Endodermal cell (in vitro differentiated cells): ENCODE results near the gene ARMH1. TPM values are rescaled to one million over a fixed set of nuclear protein-coding genes. Genes with fewer than 3 reads are reported as not detected.

Experiments
- DNase-seq: peaks from one replicate; pipeline ENCODE4 v3.0.0-alpha.2; 2017
- H3K27ac ChIP-seq: 2 replicates; pipeline ENCODE4 v1.5.1; 2013; ENCODE audit warnings: mild to moderate bottlenecking, low read depth, low read length, moderate library complexity
- H3K27me3 ChIP-seq: 2 replicates; pipeline ENCODE4 v1.6.1; 2013; ENCODE audit warnings: mild to moderate bottlenecking, low read length, moderate library complexity; ENCODE audit not compliant: insufficient read depth, control insufficient read depth, poor library complexity, severe bottlenecking
- H3K36me3 ChIP-seq: 2 replicates; pipeline ENCODE4 v1.7.0; 2013; ENCODE audit warnings: mild to moderate bottlenecking, low read length, moderate library complexity; ENCODE audit not compliant: control insufficient read depth, insufficient read depth
- H3K4me1 ChIP-seq: one replicate; pipeline ENCODE4 v1.7.0; 2013; ENCODE audit warnings: low read length; ENCODE audit not compliant: control insufficient read depth, insufficient read depth
- H3K4me3 ChIP-seq: 2 replicates; pipeline ENCODE4 v1.5.1; 2013; ENCODE audit warnings: mild to moderate bottlenecking, low read length, moderate library complexity
- H3K9ac ChIP-seq: 2 replicates; pipeline ENCODE4 v1.6.1; 2013; ENCODE audit warnings: mild to moderate bottlenecking, low read length, moderate library complexity; ENCODE audit not compliant: poor library complexity, severe bottlenecking; ENCODE audit errors: extremely low read depth
- H3K9me3 ChIP-seq: 2 replicates; pipeline ENCODE4 v1.6.1; 2013; ENCODE audit warnings: mild to moderate bottlenecking, low read length, moderate library complexity; ENCODE audit not compliant: control insufficient read depth
- H3K27ac Mint-ChIP-seq: 2 replicates; pipeline ENCODE4 v1.8.0; 2020; ENCODE audit warnings: mixed read lengths
- H3K27me3 Mint-ChIP-seq: 2 replicates; pipeline ENCODE4 v1.8.0; 2021; ENCODE audit warnings: mild to moderate bottlenecking, mixed read lengths; ENCODE audit not compliant: insufficient read depth
- H3K36me3 Mint-ChIP-seq: 2 replicates; pipeline ENCODE4 v1.8.0; 2020; ENCODE audit warnings: low read depth, mixed read lengths
- H3K4me1 Mint-ChIP-seq: 2 replicates; pipeline ENCODE4 v1.8.0; 2020; ENCODE audit warnings: mixed read lengths
- H3K4me3 Mint-ChIP-seq: 2 replicates; pipeline ENCODE4 v1.8.0; 2020; ENCODE audit warnings: mild to moderate bottlenecking, moderate library complexity, mixed read lengths
- H3K9me3 Mint-ChIP-seq: 2 replicates; pipeline ENCODE4 v1.8.0; 2020; ENCODE audit warnings: mild to moderate bottlenecking, mixed read lengths
- CTCF ChIP-seq: fragments of 200-600 bp; sonication (generic); conservative IDR thresholded peaks from 2 replicates; pipeline ENCODE4 v1.5.0; 2021; ENCODE audit warnings: antibody characterized with exemption, mild to moderate bottlenecking
- WGBS, 2 experiments: methylation state at CpG; one replicate each; pipeline versions ENCODE4 v1.1.5 to v1.1.7; 2013; ENCODE audit warnings: missing lambda C conversion rate in 2 of 2, mixed read lengths in 1 of 2; ENCODE audit not compliant: insufficient coverage in 1 of 2, insufficient read length in 1 of 2; 5-methylcytosine and 5-hydroxymethylcytosine counted together
- total RNA-seq, 2 donors: library from RNA; stranded (reverse); fragmentation: NEBNext Ultra II Directional in 1 of 2; extraction: Animal tissue kit (Norgen Biotek cat#: 25700) in 1 of 2; gene quantifications; 2 replicates in 1 of 2; 3 replicates in 1 of 2; pipeline ENCODE4 v1.2.1, GENCODE V29; 2021

The ARMH1 gene
- total RNA-seq, 2 donors from 2014 or later, result 3.9 to 6.3 TPM

GRCh38 chr1:44747878-44748277, 73.4 kb downstream of the ARMH1 start:
- Histone ChIP-seq H3K36me3 (peaks cover 61% of the 10 kb centered on the region), H3K27ac (no peak overlapping the region), H3K27me3 (no peaks in the 10 kb centered on the region), H3K9ac (no peak overlapping the region), H3K9me3 (no peaks in the 10 kb centered on the region), H3K4me1 (no peaks in the 10 kb centered on the region), H3K4me3 (no peak overlapping the region)
- no peaks in the 10 kb centered on the region for H3K9me3 Mint-ChIP-seq
- TF ChIP-seq CTCF, result peak; percentile 41
- 86 to 90% methylated on average over 2 to 3 of the region's 3 CpGs for WGBS, 2 experiments
- H3K27me3 Mint-ChIP-seq, result no peaks in the 10 kb centered on the region
- peaks cover 48% of the 10 kb centered on the region for H3K36me3 Mint-ChIP-seq
- H3K4me1 Mint-ChIP-seq, result peaks cover 1% of the 10 kb centered on the region
- H3K4me3 Mint-ChIP-seq, result no peak overlapping the region
- H3K27ac Mint-ChIP-seq, result peak overlapping the region; percentile 45
- DNase-seq, result no peak

- no peaks in the 10 kb centered on the region for H3K27me3 Mint-ChIP-seq
- H3K4me3 ChIP-seq, result no peak overlapping the region
- H3K36me3 ChIP-seq, result peaks cover 84% of the 10 kb centered on the region
- H3K36me3 Mint-ChIP-seq, result peaks cover 74% of the 10 kb centered on the region
- no peak for DNase-seq
- no peak overlapping the region for H3K9ac ChIP-seq
- H3K27ac ChIP-seq, result no peak overlapping the region
- H3K27ac Mint-ChIP-seq, result no peak overlapping the region
- no peaks in the 10 kb centered on the region for H3K9me3 Mint-ChIP-seq
- no peaks in the 10 kb centered on the region for H3K4me1 Mint-ChIP-seq
- no peaks in the 10 kb centered on the region for H3K27me3 ChIP-seq
- H3K4me1 ChIP-seq, result no peaks in the 10 kb centered on the region
- H3K9me3 ChIP-seq, result no peaks in the 10 kb centered on the region
- whole genome bisulfite sequencing, 2 experiments, result 100% methylated on average over 1 to 2 of the region's 2 CpGs
- TF ChIP-seq CTCF, result no peak
- H3K4me3 Mint-ChIP-seq, result no peak overlapping the region
Measured at GRCh38 chr1:44757420-44757819, 82.9 kb downstream of the ARMH1 start.

GRCh38 chr1:44759077-44759476, 84.6 kb downstream of the ARMH1 start:
- no peak for TF ChIP-seq CTCF
- Histone ChIP-seq H3K9me3 (no peaks in the 10 kb centered on the region), H3K36me3 (peaks cover 83% of the 10 kb centered on the region), H3K4me3 (no peak overlapping the region), H3K4me1 (no peaks in the 10 kb centered on the region), H3K9ac (no peak overlapping the region), H3K27ac (no peak overlapping the region), H3K27me3 (no peaks in the 10 kb centered on the region)
- no peak for DNase-seq
- H3K9me3 Mint-ChIP-seq, result no peaks in the 10 kb centered on the region
- H3K27me3 Mint-ChIP-seq, result no peaks in the 10 kb centered on the region
- peaks cover 76% of the 10 kb centered on the region for H3K36me3 Mint-ChIP-seq
- no peaks in the 10 kb centered on the region for H3K4me1 Mint-ChIP-seq
- H3K27ac Mint-ChIP-seq, result no peak overlapping the region
- WGBS, 2 experiments, result 85 to 87% methylated on average over 10 to 11 of the region's 11 CpGs
- H3K4me3 Mint-ChIP-seq, result no peak overlapping the region
